ENCODE measurements around the gene PRKRA. TPM values are rescaled to one million over a fixed set of nuclear protein-coding genes. Genes with fewer than 3 reads are reported as not detected.

Gene PRKRA
- polyA plus RNA-seq, 1 experiment = 30.4 TPM

DNA sequence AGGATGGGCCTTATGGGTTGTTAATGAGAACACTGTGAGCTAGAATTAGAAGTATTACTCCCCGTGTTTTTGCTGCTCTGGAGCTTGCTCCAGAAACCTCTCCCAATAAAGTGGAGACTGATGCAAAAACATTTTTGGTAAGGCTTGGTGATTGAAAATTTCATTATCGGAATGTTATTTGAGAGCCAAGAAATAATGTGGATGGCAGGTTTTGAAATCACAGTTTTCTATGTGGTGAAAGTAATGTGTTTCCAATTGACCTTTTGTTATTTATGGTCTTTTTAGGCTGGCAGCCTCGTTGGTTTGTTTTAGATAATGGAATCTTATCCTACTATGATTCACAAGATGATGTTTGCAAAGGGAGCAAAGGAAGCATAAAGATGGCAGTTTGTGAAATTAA lies 34.4 kb upstream of the PRKRA start:
- CTCF ChIA-PET = no interaction called here
- POLR2A ChIA-PET = no interaction called here
- peaks cover 3% of the 10 kb centered on the region; the same call in 1 of the 2 replicates for H3K36me3 ChIP-seq (ENCODE audit: control insufficient read depth, insufficient read depth, low read length)
- DNase-seq (ENCODE audit: low read depth) = no peak
- no peaks in the 10 kb centered on the region for H3K27me3 ChIP-seq (ENCODE audit: control insufficient read depth, insufficient read depth, low read length)
- H3K4me3 ChIP-seq (ENCODE audit: low read depth, low read length) = no peak overlapping the region
- TF ChIP-seq CTCF (IDR thresholded peaks at IDR 0.05; ENCODE audit: insufficient read depth, low read depth, low read length) = no peak

- POLR2A ChIA-PET = no interaction called here
- DNase-seq (ENCODE audit: low read depth) = no peak
- TF ChIP-seq CTCF (IDR thresholded peaks at IDR 0.05; ENCODE audit: insufficient read depth, low read depth, low read length) = no peak
Measured at GRCh38 chr2:178484245-178485041, 33.5 kb upstream of the PRKRA start.

DNA sequence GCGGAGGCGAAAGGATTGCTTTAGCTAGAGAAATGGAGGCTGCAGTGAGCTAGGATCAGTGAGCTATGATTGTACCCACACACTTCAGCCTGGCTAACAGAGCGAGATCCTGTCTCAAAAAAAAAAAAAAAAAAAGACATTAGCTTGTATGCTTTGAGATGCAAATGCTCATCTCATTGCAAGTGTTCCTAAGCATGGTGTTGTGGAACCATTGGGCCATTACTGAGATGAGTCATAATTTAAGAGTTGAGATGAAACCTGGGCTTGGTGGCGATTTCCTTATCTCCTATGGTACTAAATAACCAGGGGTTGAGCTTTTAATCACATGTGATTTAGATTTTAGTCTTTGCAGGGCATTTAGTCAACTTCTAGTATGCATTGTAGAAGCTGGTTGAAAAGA lies 31.5 kb upstream of the PRKRA start:
- TF ChIP-seq CTCF (IDR thresholded peaks at IDR 0.05; ENCODE audit: insufficient read depth, low read depth, low read length) = no peak
- CTCF ChIA-PET = interaction anchor here (0.6 kb wide), 2 partner anchors 19 to 29 kb away, joined by 3 read pairs; no protein-coding TSS in a partner anchor
- Histone ChIP-seq H3K4me3 (ENCODE audit: low read depth, low read length) (no peak overlapping the region), H3K27me3 (ENCODE audit: control insufficient read depth, insufficient read depth, low read length) (no peaks in the 10 kb centered on the region), H3K36me3 (ENCODE audit: control insufficient read depth, insufficient read depth, low read length) (peaks cover 2% of the 10 kb centered on the region; the same call in 1 of the 2 replicates)
- DNase-seq (ENCODE audit: low read depth) = no peak
- POLR2A ChIA-PET = interaction anchor here (0.6 kb wide), 1 partner anchor 38 kb away, joined by 4 read pairs; no protein-coding TSS in a partner anchor

More at GRCh38 chr2:178484245-178485041, 33.5 kb upstream of the PRKRA start:
- Histone ChIP-seq H3K4me3 (ENCODE audit: low read depth, low read length) (no peak overlapping the region), H3K27me3 (ENCODE audit: control insufficient read depth, insufficient read depth, low read length) (no peaks in the 10 kb centered on the region), H3K36me3 (ENCODE audit: control insufficient read depth, insufficient read depth, low read length) (peaks cover 3% of the 10 kb centered on the region; the same call in 1 of the 2 replicates)
- CTCF ChIA-PET = no interaction called here

DNA sequence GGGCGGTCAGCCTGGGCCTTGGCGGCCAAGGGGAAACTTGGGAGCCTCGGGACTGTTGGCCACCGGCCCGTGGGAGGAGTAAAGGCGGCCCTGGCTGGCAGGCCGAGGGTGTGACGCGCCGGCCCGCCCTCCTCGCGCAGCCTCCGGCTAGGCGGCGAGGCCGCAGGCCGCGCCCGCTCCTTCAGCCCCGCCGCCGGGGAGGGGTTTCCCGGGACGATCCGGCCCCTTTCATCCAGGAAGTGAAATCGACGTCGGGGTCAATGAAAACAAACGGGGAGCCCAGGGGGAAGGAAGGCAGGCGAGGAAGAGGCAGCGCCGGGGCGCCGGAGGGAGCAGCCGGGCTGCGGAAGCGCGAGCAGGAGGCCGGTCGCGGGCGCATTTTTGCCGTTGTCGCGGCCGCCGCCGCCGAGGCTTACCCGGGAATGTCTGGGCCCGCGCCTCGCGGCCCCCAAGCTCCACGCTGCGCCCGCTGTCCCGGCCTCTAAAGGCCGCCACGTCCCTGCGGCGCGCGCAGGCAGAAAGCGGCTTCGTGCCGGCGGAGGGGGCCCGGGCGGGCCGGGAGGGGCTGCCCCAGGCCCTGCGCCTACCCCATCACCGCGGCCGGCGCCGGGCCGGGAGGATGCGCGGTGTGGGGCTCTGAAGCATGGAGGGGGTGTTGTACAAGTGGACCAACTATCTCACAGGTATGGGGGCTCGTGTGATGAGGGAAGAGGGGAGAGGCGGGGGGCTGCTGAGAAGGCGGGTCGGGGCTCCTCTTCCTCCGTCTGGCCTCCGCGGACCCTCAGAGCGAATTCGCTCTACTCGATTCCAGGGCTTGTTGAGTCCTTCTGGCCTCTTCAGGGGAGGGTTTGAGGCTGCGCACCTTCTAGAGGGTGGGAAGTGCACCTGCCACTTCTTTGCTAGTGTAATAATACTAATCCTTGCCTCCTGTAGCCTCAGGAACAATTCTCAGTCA lies 29.5 kb upstream of the PRKRA start, which contains the start of gene PLEKHA3:
Gene PLEKHA3, plus strand, starts transcription at position 231 of the 955 bp plus-strand sequence. Its CDS starts 413 bp downstream, at position 644.
- no peak for TF ChIP-seq CTCF (IDR thresholded peaks at IDR 0.05; ENCODE audit: insufficient read depth, low read depth, low read length)
- DNase-seq (ENCODE audit: low read depth) = peak; percentile 78
- Histone ChIP-seq H3K4me3 (ENCODE audit: low read depth, low read length) (peak within 1 kb of the TSS; percentile 86), H3K36me3 (ENCODE audit: control insufficient read depth, insufficient read depth, low read length) (no peaks in the 10 kb centered on the region), H3K27me3 (ENCODE audit: control insufficient read depth, insufficient read depth, low read length) (no peaks in the 10 kb centered on the region)
- ChIA-PET CTCF (interaction anchor here (1.0 kb wide), 1 partner anchor 43 kb away, joined by 3 read pairs; no protein-coding TSS in a partner anchor), POLR2A (interaction anchor here (0.6 kb wide), 2 partner anchors 30 to 1279 kb away, joined by 3 to 5 read pairs; partner anchors contain the start of genes PJVK and PRKRA)
